Adrenal gland (tissue), 5 donors: ENCODE results near the gene ZMYND8.

Experiments used
- CTCF ChIP-seq, 6 experiments: fragments of 450-650 bp in 4 of 6; fragments of 200-600 bp in 2 of 6; sonication (generic) in 1 of 6; IDR thresholded peaks; 1 replicate in 5 of 6; 2 replicates in 1 of 6; pipeline versions ENCODE4 v1.5.1 to v1.8.0; 2016 to 2021; ENCODE audit warnings: antibody characterized with exemption in 6 of 6, mild to moderate bottlenecking in 2 of 6, moderate library complexity in 1 of 6
- POLR2A ChIP-seq, 2 donors: fragments of 450-650 bp; IDR thresholded peaks; one replicate each; pipeline ENCODE4 v1.6.1; 2017; ENCODE audit warnings: antibody characterized with exemption in 2 of 2, mild to moderate bottlenecking in 2 of 2, moderate library complexity in 1 of 2
- donor health status: DM: no; HTN: no; CAD: no.

- TF ChIP-seq CTCF (IDR thresholded peaks at IDR 0.05) (no peak), POLR2A (IDR thresholded peaks at IDR 0.05) (no peak)
These were observed 160.9 kb downstream of the ZMYND8 start for GRCh38 chr20:47195573-47195972.
